Mesothelial cell of epicardium (in vitro differentiated cells): ENCODE data around the gene MTERF1. TPM values are rescaled to one million over a fixed set of nuclear protein-coding genes. Genes with fewer than 3 reads are reported as not detected.

Source experiments
- DNase-seq, 2 experiments: peaks; one replicate each; pipeline ENCODE4 v3.0.0; 2021; ENCODE audit warnings: low spot score in 2 of 2; ENCODE audit not compliant: unreplicated experiment in 2 of 2
- H3K27ac Mint-ChIP-seq: 2 replicates; pipeline ENCODE4 v1.8.0; 2021; ENCODE audit warnings: mixed read lengths
- H3K27me3 Mint-ChIP-seq: 2 replicates; pipeline ENCODE4 v1.8.0; 2021; ENCODE audit warnings: low read depth, mixed read lengths
- H3K36me3 Mint-ChIP-seq: 2 replicates; pipeline ENCODE4 v1.8.0; 2021; ENCODE audit warnings: mixed read lengths
- H3K4me1 Mint-ChIP-seq: 2 replicates; pipeline ENCODE4 v1.8.0; 2021; ENCODE audit warnings: mixed read lengths
- H3K4me3 Mint-ChIP-seq: 2 replicates; pipeline ENCODE4 v1.8.0; 2021; ENCODE audit warnings: mild to moderate bottlenecking, moderate library complexity, mixed read lengths
- H3K9me3 Mint-ChIP-seq: 2 replicates; pipeline ENCODE4 v1.8.0; 2021; ENCODE audit warnings: mixed read lengths
- total RNA-seq: library from RNA; stranded (reverse); gene quantifications from 3 replicates; pipeline ENCODE4 v1.2.1, GENCODE V29; 2021
- TF ChIP-seq, protein P1 (sequence below): fragments of 200-600 bp; sonication (generic); IDR thresholded peaks from one replicate; pipeline ENCODE4 v1.5.0; 2021; ENCODE audit warnings: antibody characterized with exemption; ENCODE audit not compliant: unreplicated experiment

Gene MTERF1
- total RNA-seq, 1 donor from 2014 or later, result 14.7 TPM

DNA sequence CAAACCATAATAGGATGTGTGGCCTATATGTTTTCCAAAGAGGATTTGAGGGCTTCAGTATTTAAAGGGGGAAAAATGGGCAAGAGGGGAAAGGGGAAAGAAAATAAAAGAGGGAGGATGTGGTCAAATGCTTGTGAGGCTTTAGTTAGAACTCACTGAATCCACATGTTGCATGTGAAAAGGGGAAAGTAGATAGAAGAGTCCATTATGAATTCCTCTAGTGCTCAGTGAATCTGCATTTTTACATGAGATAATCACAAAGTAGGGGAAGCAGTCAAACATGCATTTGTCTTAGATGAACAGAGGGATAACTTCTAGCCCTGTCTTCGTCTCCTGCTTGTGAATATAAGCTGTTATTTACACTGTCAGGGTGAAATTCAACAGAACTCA is 35.5 kb upstream of the MTERF1 start:
- Mint-ChIP-seq H3K36me3 (no peaks in the 10 kb centered on the region), H3K27ac (no peak overlapping the region), H3K27me3 (no peaks in the 10 kb centered on the region), H3K4me3 (no peak overlapping the region), H3K9me3 (no peaks in the 10 kb centered on the region), H3K4me1 (peaks cover 2% of the 10 kb centered on the region)
- no peak for DNase-seq
- TF ChIP-seq, protein P1, sequence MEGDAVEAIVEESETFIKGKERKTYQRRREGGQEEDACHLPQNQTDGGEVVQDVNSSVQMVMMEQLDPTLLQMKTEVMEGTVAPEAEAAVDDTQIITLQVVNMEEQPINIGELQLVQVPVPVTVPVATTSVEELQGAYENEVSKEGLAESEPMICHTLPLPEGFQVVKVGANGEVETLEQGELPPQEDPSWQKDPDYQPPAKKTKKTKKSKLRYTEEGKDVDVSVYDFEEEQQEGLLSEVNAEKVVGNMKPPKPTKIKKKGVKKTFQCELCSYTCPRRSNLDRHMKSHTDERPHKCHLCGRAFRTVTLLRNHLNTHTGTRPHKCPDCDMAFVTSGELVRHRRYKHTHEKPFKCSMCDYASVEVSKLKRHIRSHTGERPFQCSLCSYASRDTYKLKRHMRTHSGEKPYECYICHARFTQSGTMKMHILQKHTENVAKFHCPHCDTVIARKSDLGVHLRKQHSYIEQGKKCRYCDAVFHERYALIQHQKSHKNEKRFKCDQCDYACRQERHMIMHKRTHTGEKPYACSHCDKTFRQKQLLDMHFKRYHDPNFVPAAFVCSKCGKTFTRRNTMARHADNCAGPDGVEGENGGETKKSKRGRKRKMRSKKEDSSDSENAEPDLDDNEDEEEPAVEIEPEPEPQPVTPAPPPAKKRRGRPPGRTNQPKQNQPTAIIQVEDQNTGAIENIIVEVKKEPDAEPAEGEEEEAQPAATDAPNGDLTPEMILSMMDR, result no peak

GRCh38 chr7:91915401-91916050 is 35.0 kb upstream of the MTERF1 start:
- Mint-ChIP-seq H3K9me3 (no peaks in the 10 kb centered on the region), H3K4me3 (no peak overlapping the region), H3K36me3 (no peaks in the 10 kb centered on the region), H3K4me1 (peaks cover 2% of the 10 kb centered on the region), H3K27ac (no peak overlapping the region), H3K27me3 (no peaks in the 10 kb centered on the region)
- TF ChIP-seq, protein P1, result no peak
- no peak for DNase-seq

DNA sequence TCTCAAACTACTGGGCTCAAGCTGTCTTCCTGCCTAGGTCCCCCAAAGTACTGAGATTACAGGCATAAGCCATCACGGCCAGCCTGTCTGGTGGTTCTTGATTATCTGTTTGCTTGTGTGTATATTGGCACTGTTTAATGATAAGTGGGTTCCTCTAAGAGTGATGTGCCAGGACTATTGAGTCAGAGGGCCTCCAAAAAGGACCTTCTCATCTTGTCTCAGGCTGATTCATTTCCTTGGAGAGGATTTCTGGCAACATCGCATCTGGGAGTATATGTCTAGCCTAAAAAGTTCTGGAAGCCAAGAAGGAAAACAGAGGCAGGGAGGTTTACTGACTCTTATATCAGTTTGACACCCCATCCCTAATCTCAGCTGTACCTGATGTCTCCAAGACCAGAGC is 33.1 kb upstream of the MTERF1 start:
- Mint-ChIP-seq H3K4me1 (peaks cover 2% of the 10 kb centered on the region), H3K27ac (no peak overlapping the region), H3K9me3 (peaks cover 3% of the 10 kb centered on the region), H3K4me3 (no peak overlapping the region), H3K27me3 (no peaks in the 10 kb centered on the region), H3K36me3 (no peaks in the 10 kb centered on the region)
- DNase-seq, result no peak
- TF ChIP-seq, protein P1, result no peak

DNA sequence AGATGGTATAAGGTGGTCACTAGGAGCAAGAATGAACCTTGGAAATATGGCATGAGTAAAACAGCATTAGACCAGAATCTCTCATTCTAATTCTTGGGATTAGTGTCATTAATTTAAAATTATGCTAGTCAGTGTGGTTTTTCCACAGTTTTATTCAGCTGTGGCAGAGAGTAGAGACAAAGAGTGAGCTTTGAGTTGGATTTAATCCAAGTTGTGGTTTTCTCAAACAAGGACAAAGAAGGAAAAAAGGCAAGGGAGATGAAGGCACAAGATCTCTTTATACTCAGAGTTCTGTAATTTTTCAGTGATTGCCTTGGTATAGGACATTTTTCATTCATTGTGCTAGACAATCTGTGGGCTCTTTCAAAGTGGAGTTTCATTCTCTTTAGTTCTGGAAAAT is 32.0 kb upstream of the MTERF1 start:
- no peak overlapping the region for H3K4me3 Mint-ChIP-seq
- peaks cover 7% of the 10 kb centered on the region for H3K9me3 Mint-ChIP-seq
- H3K27me3 Mint-ChIP-seq, result no peaks in the 10 kb centered on the region
- H3K4me1 Mint-ChIP-seq, result peaks cover under 1% of the 10 kb centered on the region
- H3K27ac Mint-ChIP-seq, result no peak overlapping the region
- H3K36me3 Mint-ChIP-seq, result no peaks in the 10 kb centered on the region
- DNase-seq, result no peak
- TF ChIP-seq, protein P1, result no peak

- no peak for DNase-seq
- no peaks in the 10 kb centered on the region for H3K27me3 Mint-ChIP-seq
Observed at GRCh38 chr7:91911121-91911520, 30.6 kb upstream of the MTERF1 start.

More at GRCh38 chr7:91911121-91911520, 30.6 kb upstream of the MTERF1 start:
- no peak overlapping the region for H3K27ac Mint-ChIP-seq
- H3K9me3 Mint-ChIP-seq, result peaks cover 7% of the 10 kb centered on the region
- H3K36me3 Mint-ChIP-seq, result no peaks in the 10 kb centered on the region
- H3K4me3 Mint-ChIP-seq, result no peak overlapping the region
- TF ChIP-seq, protein P1, result no peak
- H3K4me1 Mint-ChIP-seq, result no peaks in the 10 kb centered on the region
